GM23248 (cell line): ENCODE measurements around the gene NBEA. TPM values are rescaled to one million over a fixed set of nuclear protein-coding genes. Genes with fewer than 3 reads are reported as not detected.

Source experiments
- DNase-seq: peaks from one replicate; pipeline ENCODE4 v3.0.0-alpha.2; 2015
- H2AFZ ChIP-seq: fragments of 200-600 bp; sonication (generic); 2 replicates; pipeline ENCODE4 v1.6.1; 2016; ENCODE audit warnings: antibody characterized with exemption
- H3F3A ChIP-seq: fragments of 200-600 bp; sonication (generic); 2 replicates; pipeline ENCODE4 v1.6.1; 2016; ENCODE audit warnings: mild to moderate bottlenecking, antibody characterized with exemption, mixed run types; ENCODE audit not compliant: insufficient read depth
- H3K27ac ChIP-seq: fragments of 200-600 bp; sonication (generic); 2 replicates; pipeline ENCODE4 v1.5.1; 2016; ENCODE audit warnings: mild to moderate bottlenecking
- H3K27me3 ChIP-seq: fragments of 200-600 bp; sonication (generic); replicated peaks from 2 replicates; pipeline ENCODE4 v1.6.1; 2016; ENCODE audit warnings: mild to moderate bottlenecking; ENCODE audit not compliant: insufficient read depth
- H3K36me3 ChIP-seq: fragments of 200-600 bp; sonication (generic); 2 replicates; pipeline ENCODE4 v1.6.1; 2016; ENCODE audit warnings: low read depth, mild to moderate bottlenecking
- H3K4me1 ChIP-seq: fragments of 200-600 bp; sonication (generic); 2 replicates; pipeline ENCODE4 v1.6.1; 2016; ENCODE audit warnings: mild to moderate bottlenecking; ENCODE audit not compliant: insufficient read depth
- H3K4me2 ChIP-seq: fragments of 200-600 bp; sonication (generic); one replicate; pipeline ENCODE4 v1.6.1; 2016; ENCODE audit warnings: mild to moderate bottlenecking; ENCODE audit not compliant: unreplicated experiment
- H3K4me3 ChIP-seq: fragments of 200-600 bp; sonication (generic); 2 replicates; pipeline ENCODE4 v1.5.1; 2016; ENCODE audit warnings: mild to moderate bottlenecking
- H3K79me2 ChIP-seq: fragments of 200-600 bp; sonication (generic); 2 replicates; pipeline ENCODE4 v1.6.1; 2016; ENCODE audit warnings: mild to moderate bottlenecking; ENCODE audit not compliant: insufficient read depth
- H3K9ac ChIP-seq: fragments of 200-600 bp; sonication (generic); 2 replicates; pipeline ENCODE4 v1.6.1; 2016; ENCODE audit warnings: mild to moderate bottlenecking
- H3K9me2 ChIP-seq: fragments of 200-600 bp; sonication (generic); 2 replicates; pipeline ENCODE4 v1.6.1; 2016; ENCODE audit warnings: mixed run types, mild to moderate bottlenecking, moderate library complexity; ENCODE audit not compliant: insufficient read depth
- H3K9me3 ChIP-seq: fragments of 200-600 bp; sonication (generic); one replicate; pipeline ENCODE4 v1.6.1; 2017; ENCODE audit warnings: low read depth
- H4K20me1 ChIP-seq: fragments of 200-600 bp; sonication (generic); 2 replicates; pipeline ENCODE4 v1.6.0; 2016; ENCODE audit not compliant: insufficient read depth
- EZH2 ChIP-seq: fragments of 200-600 bp; sonication (generic); IDR thresholded peaks from 2 replicates; pipeline ENCODE4 v1.6.1; 2018; ENCODE audit warnings: antibody characterized with exemption, mild to moderate bottlenecking; ENCODE audit not compliant: insufficient read depth, poor library complexity, severe bottlenecking
- EZH2phosphoT487 ChIP-seq: fragments of 200-600 bp; sonication (generic); IDR thresholded peaks from 2 replicates; pipeline ENCODE4 v1.6.1; 2018; ENCODE audit warnings: antibody characterized with exemption, moderate library complexity, mild to moderate bottlenecking, low read depth; ENCODE audit not compliant: insufficient read depth
- WGBS, 2 experiments: methylation state at CpG; one replicate each; pipeline ENCODE4 v1.1.6; 2015 to 2017; ENCODE audit warnings: low lambda C conversion rate in 2 of 2, low coverage in 1 of 2; ENCODE audit errors: missing lambda C conversion rate in 2 of 2; 5-methylcytosine and 5-hydroxymethylcytosine counted together
- in situ Hi-C: fragments of 300-500 bp; cut with MboI; formaldehyde crosslinking; loops from 2 replicates; pipeline ENCODE4 v1.15.0; 2020
- polyA plus RNA-seq: library from polyadenylated mRNA; unstranded; fragments of >200 nt; fragmentation: Nextera tagmentation; extraction: Ambion mirVana; gene quantifications from 2 replicates; pipeline ENCODE4 v1.2.1, GENCODE V29; 2016
- total RNA-seq: library from RNA; depleted of rRNA; stranded (reverse); fragments of >200 nt; shearing (Covaris generic); gene quantifications from 2 replicates; pipeline ENCODE4 v1.2.3, GENCODE V29; 2014

Gene NBEA
- total and polyA plus RNA-seq, 2 experiments from 2014 or later: 1.9 to 3.7 TPM

- no peaks in the 10 kb centered on the region for H4K20me1 ChIP-seq
- no peak overlapping the region for H2AFZ ChIP-seq
- peaks cover 10% of the 10 kb centered on the region for H3K27me3 ChIP-seq
- no peaks in the 10 kb centered on the region for H3K36me3 ChIP-seq
- H3K4me3 ChIP-seq: no peak overlapping the region
- TF ChIP-seq EZH2 (no peak), EZH2phosphoT487 (no peak)
- H3K4me1 ChIP-seq: no peaks in the 10 kb centered on the region
- WGBS, 2 experiments: 61 to 74% methylated on average over 2 of the region's 2 CpGs
- DNase-seq: no peak
- H3F3A ChIP-seq: no peaks in the 10 kb centered on the region
- H3K9me2 ChIP-seq: no peaks in the 10 kb centered on the region
- in situ Hi-C loops: no loop called here
- no peaks in the 10 kb centered on the region for H3K79me2 ChIP-seq
- H3K27ac ChIP-seq: no peak overlapping the region
- H3K9ac ChIP-seq: no peak overlapping the region
- no peaks in the 10 kb centered on the region for H3K9me3 ChIP-seq
- no peak overlapping the region for H3K4me2 ChIP-seq
Measured at GRCh38 chr13:34933786-34934185, 8.3 kb upstream of the NBEA start.

DNA sequence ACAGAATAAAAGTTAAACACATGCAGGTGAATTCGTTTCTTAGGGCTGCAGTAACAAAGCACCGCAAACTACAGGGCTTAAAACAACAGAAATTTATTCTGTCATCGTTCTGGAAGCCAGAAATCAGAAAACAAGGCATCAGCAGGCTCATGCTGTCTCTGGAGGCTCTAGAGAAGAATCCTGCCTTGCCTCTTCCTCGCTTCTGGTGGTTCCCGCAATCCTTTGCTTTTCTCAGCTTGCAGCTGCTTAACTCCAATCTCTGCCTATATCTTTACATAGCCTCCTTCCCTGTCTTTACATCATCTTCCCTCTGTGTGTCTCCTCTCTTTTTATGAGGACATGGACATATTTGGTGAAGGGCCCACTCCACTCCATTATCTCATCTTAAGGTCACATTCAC lies 6.2 kb upstream of the NBEA start:
- no peaks in the 10 kb centered on the region for H3F3A ChIP-seq
- no peaks in the 10 kb centered on the region for H3K9me2 ChIP-seq
- no peaks in the 10 kb centered on the region for H3K36me3 ChIP-seq
- H3K4me3 ChIP-seq: no peak overlapping the region
- H4K20me1 ChIP-seq: no peaks in the 10 kb centered on the region
- no peaks in the 10 kb centered on the region for H3K79me2 ChIP-seq
- 54 to 69% methylated on average over 5 of the region's 5 CpGs for WGBS, 2 experiments
- H2AFZ ChIP-seq: no peak overlapping the region
- no peak overlapping the region for H3K27ac ChIP-seq
- in situ Hi-C loops: no loop called here
- H3K4me2 ChIP-seq: no peak overlapping the region
- H3K9me3 ChIP-seq: no peaks in the 10 kb centered on the region
- H3K4me1 ChIP-seq: no peaks in the 10 kb centered on the region
- no peak for TF ChIP-seq EZH2
- no peak for TF ChIP-seq EZH2phosphoT487
- no peak overlapping the region for H3K9ac ChIP-seq
- no peak for DNase-seq
- H3K27me3 ChIP-seq: peaks cover 14% of the 10 kb centered on the region

DNA sequence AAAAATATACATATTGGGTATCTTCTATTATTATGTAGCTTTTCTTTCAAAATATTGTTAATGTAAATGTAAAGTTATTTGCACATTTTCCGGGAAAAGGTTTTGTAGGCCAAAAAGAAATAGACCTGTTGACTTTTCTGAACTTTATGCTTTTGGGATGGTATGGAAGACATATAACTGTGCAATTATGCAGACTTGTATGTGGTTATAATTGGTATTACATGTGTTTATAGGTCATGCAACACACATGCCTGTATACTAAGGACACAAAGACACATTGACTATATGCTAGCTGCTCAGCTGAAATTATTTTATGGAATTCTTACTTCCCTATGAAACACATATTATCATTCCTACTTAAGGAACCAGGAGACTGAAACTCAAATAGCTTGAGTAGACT lies 2.3 kb upstream of the NBEA start:
- no peak overlapping the region for H2AFZ ChIP-seq
- no peaks in the 10 kb centered on the region for H3K36me3 ChIP-seq
- no peaks in the 10 kb centered on the region for H4K20me1 ChIP-seq
- H3K4me2 ChIP-seq: no peak overlapping the region
- in situ Hi-C loops: no loop called here
- no peaks in the 10 kb centered on the region for H3K9me3 ChIP-seq
- no peak for DNase-seq
- no peak overlapping the region for H3K27ac ChIP-seq
- no peaks in the 10 kb centered on the region for H3K4me1 ChIP-seq
- H3K4me3 ChIP-seq: no peak overlapping the region
- peaks cover 14% of the 10 kb centered on the region for H3K27me3 ChIP-seq
- no peaks in the 10 kb centered on the region for H3K79me2 ChIP-seq
- no peak overlapping the region for H3K9ac ChIP-seq
- 97 to 98% methylated on average over 1 of the region's 1 CpG for WGBS, 2 experiments
- no peak for TF ChIP-seq EZH2
- no peak for TF ChIP-seq EZH2phosphoT487
- no peaks in the 10 kb centered on the region for H3F3A ChIP-seq
- no peaks in the 10 kb centered on the region for H3K9me2 ChIP-seq

GRCh38 chr13:34941436-34941834 lies 635 bp upstream of the NBEA start:
- Histone ChIP-seq H3K4me1 (no peaks in the 10 kb centered on the region), H3K4me2 (peak overlapping the region; percentile 28), H3F3A (no peaks in the 10 kb centered on the region), H3K9me3 (no peaks in the 10 kb centered on the region), H3K79me2 (no peaks in the 10 kb centered on the region), H3K9ac (no peak overlapping the region), H3K9me2 (no peaks in the 10 kb centered on the region), H3K4me3 (peak overlapping the region; percentile 83), H3K36me3 (no peaks in the 10 kb centered on the region), H3K27ac (no peak overlapping the region), H2AFZ (peak overlapping the region; percentile 46; the same call in 1 of the 2 replicates), H4K20me1 (0 out of 2 replicates have a peak, but pooled peaks cover 4% of the 10 kb centered on the region), H3K27me3 (peaks cover 9% of the 10 kb centered on the region; the same call in 1 of the 2 replicates)
- WGBS, 2 experiments: 1% methylated on average over 13 of the region's 13 CpGs
- TF ChIP-seq EZH2: no peak
- TF ChIP-seq EZH2phosphoT487: no peak
- peak; percentile 5 for DNase-seq
- in situ Hi-C loops: no loop called here
